Endothelial cell of umbilical vein (primary cell): ENCODE measurements around the gene DOK1. TPM values are rescaled to one million over a fixed set of nuclear protein-coding genes. Genes with fewer than 3 reads are reported as not detected.

Experiments used
- BruUV-seq: library from RNA; stranded (reverse); fragments of 400-500 nt; replicated peaks from 2 replicates; lab custom pipeline; 2021; lab: Mats Ljungman, UMichigan
- CTCF ChIA-PET: fragments of 300-600, 350-600 bp; sonication (Branson Sonifier 250); formaldehyde crosslinking; loops from one replicate; lab custom pipeline; 2021; ENCODE audit warnings: antibody characterized with exemption, inconsistent platforms; lab: Charles Lee
- POLR2A ChIA-PET: fragments of 300-600, 350-600 bp; sonication (Branson Sonifier 250); formaldehyde crosslinking; loops from one replicate; lab custom pipeline; 2021; ENCODE audit warnings: antibody characterized with exemption, inconsistent platforms; lab: Charles Lee
- DNase-seq: peaks from one replicate; pipeline ENCODE4 v3.0.0-alpha.2; 2011; ENCODE audit warnings: low read depth, low spot score
- FAIRE-seq: peaks from 2 replicates; lab custom pipeline; 2011; peaks lifted over from hg19 to GRCh38; lab: Jason Lieb, UNC
- H2AFZ ChIP-seq: 2 replicates; pipeline ENCODE4 v1.6.0; 2012; ENCODE audit warnings: low read depth, low read length, control low read depth, inconsistent platforms
- H3K27ac ChIP-seq: 2 replicates; pipeline ENCODE4 v1.5.1; 2011; ENCODE audit warnings: low read depth, mild to moderate bottlenecking, control low read depth, low read length, moderate library complexity; ENCODE audit not compliant: insufficient read depth
- H3K27me3 ChIP-seq, 2 experiments: 2 replicates each; pipeline versions ENCODE4 v1.6.0 to v1.6.1; 2011; ENCODE audit warnings: low read length in 2 of 2, mixed read lengths in 1 of 2; ENCODE audit not compliant: control insufficient read depth in 2 of 2, insufficient read depth in 2 of 2
- H3K36me3 ChIP-seq, 2 experiments: 2 replicates in 1 of 2; 3 replicates in 1 of 2; pipeline ENCODE4 v1.5.1; 2011; ENCODE audit warnings: low read length in 2 of 2, mild to moderate bottlenecking in 1 of 2, moderate library complexity in 1 of 2; ENCODE audit not compliant: control insufficient read depth in 2 of 2, insufficient read depth in 2 of 2; ENCODE audit errors: extremely low read depth in 1 of 2
- H3K4me1 ChIP-seq: 3 replicates; pipeline ENCODE4 v1.5.1; 2011; ENCODE audit warnings: mild to moderate bottlenecking, low read length; ENCODE audit not compliant: control insufficient read depth, insufficient read depth; ENCODE audit errors: extremely low read depth
- H3K4me2 ChIP-seq: 2 replicates; pipeline ENCODE4 v1.6.1; 2011; ENCODE audit warnings: low read length, control low read depth, mixed read lengths; ENCODE audit not compliant: insufficient read depth
- H3K4me3 ChIP-seq, 3 experiments: fragments of 200-600 bp in 1 of 3; sonication (generic), shearing (Covaris generic) in 1 of 3; replicated peaks in 1 of 3; 2 replicates each; pipeline ENCODE4 v1.5.1; 2011 to 2016; ENCODE audit warnings: control low read depth in 3 of 3, low read length in 3 of 3, mild to moderate bottlenecking in 2 of 3, inconsistent platforms in 1 of 3, low read depth in 1 of 3, moderate library complexity in 1 of 3; ENCODE audit not compliant: insufficient read depth in 1 of 3
- H3K79me2 ChIP-seq: 2 replicates; pipeline ENCODE4 v1.6.0; 2012; ENCODE audit warnings: low read length, inconsistent platforms; ENCODE audit not compliant: control insufficient read depth, insufficient read depth
- H3K9ac ChIP-seq: replicated peaks from 2 replicates; pipeline ENCODE3; 2011; ENCODE audit warnings: low read length, control low read depth; ENCODE audit not compliant: insufficient read depth; ENCODE audit errors: extremely low read depth
- H3K9me1 ChIP-seq: replicated peaks from 3 replicates; pipeline ENCODE4 v1.6.0; 2011; ENCODE audit warnings: mild to moderate bottlenecking, low read length; ENCODE audit not compliant: control insufficient read depth, insufficient read depth; ENCODE audit errors: extremely low read depth
- H3K9me3 ChIP-seq: replicated peaks from 2 replicates; pipeline ENCODE4 v1.5.1; 2012; ENCODE audit warnings: low read length, inconsistent platforms; ENCODE audit not compliant: control insufficient read depth, insufficient read depth
- H4K20me1 ChIP-seq: replicated peaks from 2 replicates; pipeline ENCODE3; 2011; ENCODE audit warnings: mild to moderate bottlenecking, low read length; ENCODE audit not compliant: control insufficient read depth, insufficient read depth; ENCODE audit errors: extremely low read depth
- EZH2 ChIP-seq: IDR thresholded peaks from 2 replicates; pipeline ENCODE4 v1.6.1; 2012; ENCODE audit warnings: borderline replicate concordance, low read depth, mild to moderate bottlenecking, moderate library complexity, low read length, inconsistent platforms; ENCODE audit not compliant: severe bottlenecking
- FOS ChIP-seq: IDR thresholded peaks from 2 replicates; pipeline ENCODE4 v1.6.1; 2011; ENCODE audit warnings: mild to moderate bottlenecking, low read length, moderate library complexity, borderline replicate concordance; ENCODE audit not compliant: insufficient read depth
- GATA2 ChIP-seq: IDR thresholded peaks from 2 replicates; pipeline ENCODE4 v1.7.0; 2011; ENCODE audit warnings: low read depth, mild to moderate bottlenecking, moderate library complexity, mixed read lengths, low read length; ENCODE audit not compliant: insufficient read length, insufficient read depth
- JUN ChIP-seq: IDR thresholded peaks from 2 replicates; pipeline ENCODE4 v1.6.1; 2011; ENCODE audit warnings: borderline replicate concordance, low read depth; ENCODE audit not compliant: insufficient read length, insufficient read depth
- MAX ChIP-seq: IDR thresholded peaks from 2 replicates; pipeline ENCODE4 v1.6.1; 2011; ENCODE audit not compliant: insufficient read depth, insufficient read length
- MYC ChIP-seq: IDR thresholded peaks from one replicate; pipeline ENCODE4 v1.6.1; 2011; ENCODE audit warnings: mild to moderate bottlenecking, low read depth, low read length
- POLR2A ChIP-seq: IDR thresholded peaks from 2 replicates; pipeline ENCODE4 v1.6.1; 2012; ENCODE audit warnings: low read depth, mild to moderate bottlenecking, control low read depth, low read length
- POLR2AphosphoS5 ChIP-seq: IDR thresholded peaks from 2 replicates; pipeline ENCODE4 v1.6.1; 2012; ENCODE audit warnings: low read depth, mild to moderate bottlenecking, control low read depth, low read length, moderate library complexity; ENCODE audit not compliant: insufficient read depth
- dilution Hi-C: fragments of 300-500 bp; cut with MboI; formaldehyde crosslinking; loops from one replicate; pipeline ENCODE4 v1.15.0; 2019; ENCODE audit warnings: low sequenced_read_pairs; ENCODE audit not compliant: extremely low pct_ligation_motif_present
- intact Hi-C: fragments of 100-400 bp; cut with micrococcal nuclease; formaldehyde crosslinking; loops from one replicate; pipeline ENCODE4 v1.10.0; 2022
- polyA plus RNA-seq, 4 experiments: library from polyadenylated mRNA; depleted of rRNA in 3 of 4; stranded (reverse) in 3 of 4; unstranded in 1 of 4; fragments of >200 nt; gene quantifications; 2 replicates each; pipeline versions ENCODE4 v1.2.1 to v1.2.3, GENCODE V29; 2011 to 2012; ENCODE audit warnings: missing spikeins in 1 of 4
- total RNA-seq: library from RNA; stranded (reverse); gene quantifications from 2 replicates; pipeline ENCODE4 v1.2.3, GENCODE V29; 2021
- TF ChIP-seq, protein P1 (sequence below), 2 donors: IDR thresholded peaks; 1 replicate in 1 of 2; 2 replicates in 1 of 2; pipeline ENCODE4 v1.5.1; 2011; ENCODE audit warnings: low read length in 2 of 2, mild to moderate bottlenecking in 2 of 2, moderate library complexity in 2 of 2, control low read depth in 1 of 2, inconsistent platforms in 1 of 2, low read depth in 1 of 2; ENCODE audit not compliant: insufficient read depth in 1 of 2; ENCODE audit errors: extremely low read depth in 1 of 2

Gene DOK1
- total and polyA plus RNA-seq, 2 donors (not counting 3 experiments of a cell fraction or from before 2014, with no cell fraction given) = 10.4 to 12.7 TPM

DNA sequence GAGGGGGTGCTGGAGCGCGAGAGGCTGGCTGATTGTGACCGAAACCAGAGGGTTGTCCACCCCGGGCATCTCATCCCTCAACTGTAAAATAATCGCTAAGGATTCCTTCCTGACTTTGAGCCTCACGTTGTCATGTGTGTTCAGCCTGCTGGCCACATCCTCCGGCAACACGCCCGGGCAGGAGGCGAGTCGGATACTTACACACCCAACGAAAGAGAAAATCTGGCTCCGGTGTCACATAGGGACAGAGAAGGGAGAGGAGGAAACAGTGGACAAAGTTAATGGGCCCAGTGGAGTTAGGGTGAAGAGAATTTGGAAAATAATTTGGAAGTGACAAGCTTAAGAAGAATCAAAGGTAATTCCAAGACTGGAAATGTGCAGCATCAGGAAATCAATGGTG lies 37.9 kb upstream of the DOK1 start:
- H3K9ac ChIP-seq = no peak overlapping the region
- intact Hi-C loops (loop anchor here (1.0 kb wide), 1 partner anchor 13 kb away; the partner anchor contains the start of genes AUP1 and HTRA2), dilution Hi-C loops (no loop called here)
- no peak overlapping the region for H2AFZ ChIP-seq
- H3K9me1 ChIP-seq = no peaks in the 10 kb centered on the region
- no peaks in the 10 kb centered on the region for H3K9me3 ChIP-seq
- DNase-seq (no peak), FAIRE-seq (no peak)
- peaks cover 7% of the 10 kb centered on the region for H3K4me1 ChIP-seq
- H4K20me1 ChIP-seq = no peaks in the 10 kb centered on the region
- BruUV-seq = no TSS peak
- H3K79me2 ChIP-seq = no peaks in the 10 kb centered on the region
- H3K4me3 ChIP-seq = no peak overlapping the region
- TF ChIP-seq MYC (no peak), GATA2 (no peak), FOS (no peak), JUN (no peak), EZH2 (no peak), POLR2AphosphoS5 (no peak), POLR2A (no peak), MAX (no peak)
- TF ChIP-seq, protein P1, sequence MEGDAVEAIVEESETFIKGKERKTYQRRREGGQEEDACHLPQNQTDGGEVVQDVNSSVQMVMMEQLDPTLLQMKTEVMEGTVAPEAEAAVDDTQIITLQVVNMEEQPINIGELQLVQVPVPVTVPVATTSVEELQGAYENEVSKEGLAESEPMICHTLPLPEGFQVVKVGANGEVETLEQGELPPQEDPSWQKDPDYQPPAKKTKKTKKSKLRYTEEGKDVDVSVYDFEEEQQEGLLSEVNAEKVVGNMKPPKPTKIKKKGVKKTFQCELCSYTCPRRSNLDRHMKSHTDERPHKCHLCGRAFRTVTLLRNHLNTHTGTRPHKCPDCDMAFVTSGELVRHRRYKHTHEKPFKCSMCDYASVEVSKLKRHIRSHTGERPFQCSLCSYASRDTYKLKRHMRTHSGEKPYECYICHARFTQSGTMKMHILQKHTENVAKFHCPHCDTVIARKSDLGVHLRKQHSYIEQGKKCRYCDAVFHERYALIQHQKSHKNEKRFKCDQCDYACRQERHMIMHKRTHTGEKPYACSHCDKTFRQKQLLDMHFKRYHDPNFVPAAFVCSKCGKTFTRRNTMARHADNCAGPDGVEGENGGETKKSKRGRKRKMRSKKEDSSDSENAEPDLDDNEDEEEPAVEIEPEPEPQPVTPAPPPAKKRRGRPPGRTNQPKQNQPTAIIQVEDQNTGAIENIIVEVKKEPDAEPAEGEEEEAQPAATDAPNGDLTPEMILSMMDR (IDR thresholded peaks at IDR 0.05; ENCODE audit: extremely low read depth in 1 of 2, insufficient read depth in 1 of 2, low read depth in 1 of 2, low read length in 2 of 2) = no peak
- ChIA-PET POLR2A (no interaction called here), CTCF (no interaction called here)
- H3K27ac ChIP-seq = no peak overlapping the region
- no peaks in the 10 kb centered on the region for H3K36me3 ChIP-seq
- peaks cover 77 to 91% of the 10 kb centered on the region in 2 experiments for H3K27me3 ChIP-seq
- H3K4me2 ChIP-seq = no peak overlapping the region
